MCF 10A (cell line): ENCODE data around the gene C2orf81. TPM values are rescaled to one million over a fixed set of nuclear protein-coding genes. Genes with fewer than 3 reads are reported as not detected.
"Not testable (repeated sequence)": the region's sequence is repeated elsewhere in the genome, so short reads cannot be mapped to it uniquely, and the experiment has no call there.

ENCODE experiments used
- Bru-seq: library from RNA; stranded (reverse); fragments of 400-500 nt; gene quantifications from one replicate; lab custom pipeline; 2021; lab: Mats Ljungman, UMichigan
- BruChase-seq, 2 experiments: library from RNA; stranded (reverse); fragments of 400-500 nt; gene quantifications; one replicate each; lab custom pipeline; 2021; lab: Mats Ljungman, UMichigan
- BruUV-seq: library from RNA; stranded (reverse); fragments of 400-500 nt; replicated peaks from 2 replicates; lab custom pipeline; 2021; lab: Mats Ljungman, UMichigan
- CTCF ChIA-PET: fragments of 300-600 bp; sonication (Branson Sonifier 250); formaldehyde crosslinking; extraction: SDS; loops from one replicate; lab custom pipeline; 2021; ENCODE audit warnings: antibody characterized with exemption, inconsistent platforms; lab: Yijun Ruan, JAX
- POLR2A ChIA-PET: fragments of 300-600, 350-650 bp; sonication (Branson Sonifier 250); formaldehyde crosslinking; extraction: SDS; loops from one replicate; lab custom pipeline; 2020; ENCODE audit warnings: antibody characterized with exemption, inconsistent platforms; lab: Yijun Ruan, JAX
- DNase-seq: peaks from one replicate; pipeline ENCODE4 v3.0.0-alpha.2; 2018; ENCODE audit not compliant: unreplicated experiment
- H3K27ac Mint-ChIP-seq: one replicate; pipeline ENCODE4 v1.8.0; 2022; ENCODE audit warnings: mild to moderate bottlenecking, low read depth, mixed read lengths; ENCODE audit not compliant: unreplicated experiment
- H3K27me3 Mint-ChIP-seq: one replicate; pipeline ENCODE4 v1.8.0; 2022; ENCODE audit warnings: mixed read lengths; ENCODE audit not compliant: insufficient read depth, unreplicated experiment
- H3K36me3 Mint-ChIP-seq: one replicate; pipeline ENCODE4 v1.8.0; 2022; ENCODE audit warnings: mild to moderate bottlenecking, moderate library complexity, mixed read lengths; ENCODE audit not compliant: insufficient read depth, unreplicated experiment
- H3K4me1 Mint-ChIP-seq: one replicate; pipeline ENCODE4 v1.8.0; 2022; ENCODE audit warnings: mixed read lengths; ENCODE audit not compliant: insufficient read depth, unreplicated experiment
- H3K4me3 Mint-ChIP-seq: one replicate; pipeline ENCODE4 v1.8.0; 2022; ENCODE audit warnings: mild to moderate bottlenecking, moderate library complexity, mixed read lengths; ENCODE audit not compliant: unreplicated experiment
- H3K9me3 Mint-ChIP-seq: one replicate; pipeline ENCODE4 v1.8.0; 2022; ENCODE audit warnings: mixed read lengths; ENCODE audit not compliant: unreplicated experiment
- intact Hi-C: fragments of 100-400 bp; cut with micrococcal nuclease; formaldehyde crosslinking; loops from 2 replicates; pipeline ENCODE4 v1.14.1; 2022
- long read RNA-seq: library from polyadenylated mRNA; stranded (forward); transcript quantifications from one replicate; pipeline ENCODE4 v2.0.0, GENCODE V29; 2022
- total RNA-seq: library from RNA; stranded (reverse); gene quantifications from 2 replicates; pipeline ENCODE4 v1.2.3, GENCODE V29; 2022
- TF ChIP-seq, protein P1 (sequence below): fragments of 200-600 bp; IDR thresholded peaks from one replicate; pipeline ENCODE4 v1.8.0; 2022; ENCODE audit warnings: antibody characterized with exemption, mild to moderate bottlenecking; ENCODE audit not compliant: unreplicated experiment

The C2orf81 gene
- total RNA-seq (4.3 and 5.6 TPM in 2 replicates), Bru-seq, nascent RNA (percentile 28 among the genes with signal in this experiment), BruChase-seq, experiment 1, labeled RNA remaining after a 6-hour chase (percentile 51 among the genes with signal in this experiment), BruChase-seq, experiment 2, labeled RNA remaining after a 2-hour chase (percentile 50 among the genes with signal in this experiment)
- long read RNA-seq, partial matches to known transcripts, result 0 of 2 reads
- long read RNA-seq, other reads (novel, unspliced or antisense), result 1 of 2 reads

DNA sequence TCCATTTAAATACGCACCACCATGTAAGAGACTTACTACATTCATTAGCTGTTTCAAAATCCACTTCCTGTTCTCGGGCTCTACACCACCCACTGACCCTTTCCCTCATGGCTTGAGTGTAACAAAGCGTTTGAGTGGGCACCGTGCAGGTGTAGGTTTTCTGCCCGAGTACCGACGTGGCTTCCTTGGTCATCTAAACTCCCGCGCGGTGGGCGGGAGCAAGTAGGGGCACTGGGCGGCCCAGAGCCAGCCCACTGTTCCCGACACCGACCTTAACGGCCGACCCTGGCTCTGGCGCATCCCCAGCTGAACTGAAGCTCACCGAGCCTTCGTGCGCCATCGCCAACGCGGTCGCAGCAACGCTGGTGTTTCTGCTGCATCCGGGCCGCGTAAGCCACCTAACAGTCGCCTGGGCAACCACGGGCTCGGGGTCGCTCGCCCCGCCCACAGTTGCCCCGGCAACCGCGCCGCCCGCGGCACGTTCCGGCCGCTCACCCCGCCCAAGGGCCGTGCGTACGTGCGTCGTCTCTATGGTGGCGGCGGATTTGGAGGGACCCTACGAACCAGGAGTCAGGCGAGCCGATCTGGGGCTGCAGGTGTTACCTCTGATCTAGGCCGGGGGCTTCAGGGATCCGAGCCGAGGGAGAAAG, at the start of gene C2orf81, which contains the start of gene WDR54:
Gene C2orf81, minus strand, starts transcription at position 399 of the 650 bp plus-strand sequence. Its CDS starts 59 bp downstream, at position 340.
Gene WDR54, plus strand, starts transcription at position 510 of the 650 bp plus-strand sequence. CDS start 424 bp downstream, outside the sequence.
- BruUV-seq, result no TSS peak
- peak; percentile 78 for DNase-seq
- H3K4me1 Mint-ChIP-seq, result peaks cover 33% of the 10 kb centered on the region
- intact Hi-C loops, result no loop called here
- no peaks in the 10 kb centered on the region for H3K27me3 Mint-ChIP-seq
- ChIA-PET POLR2A (interaction anchor here (0.6 to 3.7 kb wide), 12 partner anchors 9 to 684 kb away, joined by 3 to 29 read pairs (median 4); partner anchors contain the start of genes AUP1, HTRA2, INO80B and MRPL53), CTCF (interaction anchor here (0.7 to 1.3 kb wide), 4 partner anchors 17 to 53 kb away, joined by 3 read pairs; no protein-coding TSS in a partner anchor)
- TF ChIP-seq, protein P1, sequence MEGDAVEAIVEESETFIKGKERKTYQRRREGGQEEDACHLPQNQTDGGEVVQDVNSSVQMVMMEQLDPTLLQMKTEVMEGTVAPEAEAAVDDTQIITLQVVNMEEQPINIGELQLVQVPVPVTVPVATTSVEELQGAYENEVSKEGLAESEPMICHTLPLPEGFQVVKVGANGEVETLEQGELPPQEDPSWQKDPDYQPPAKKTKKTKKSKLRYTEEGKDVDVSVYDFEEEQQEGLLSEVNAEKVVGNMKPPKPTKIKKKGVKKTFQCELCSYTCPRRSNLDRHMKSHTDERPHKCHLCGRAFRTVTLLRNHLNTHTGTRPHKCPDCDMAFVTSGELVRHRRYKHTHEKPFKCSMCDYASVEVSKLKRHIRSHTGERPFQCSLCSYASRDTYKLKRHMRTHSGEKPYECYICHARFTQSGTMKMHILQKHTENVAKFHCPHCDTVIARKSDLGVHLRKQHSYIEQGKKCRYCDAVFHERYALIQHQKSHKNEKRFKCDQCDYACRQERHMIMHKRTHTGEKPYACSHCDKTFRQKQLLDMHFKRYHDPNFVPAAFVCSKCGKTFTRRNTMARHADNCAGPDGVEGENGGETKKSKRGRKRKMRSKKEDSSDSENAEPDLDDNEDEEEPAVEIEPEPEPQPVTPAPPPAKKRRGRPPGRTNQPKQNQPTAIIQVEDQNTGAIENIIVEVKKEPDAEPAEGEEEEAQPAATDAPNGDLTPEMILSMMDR, result no peak
- no peaks in the 10 kb centered on the region for H3K9me3 Mint-ChIP-seq
- H3K36me3 Mint-ChIP-seq, result peaks cover 33% of the 10 kb centered on the region
- H3K4me3 Mint-ChIP-seq, result peak within 1 kb of the TSS; percentile 87
- peak within 1 kb of the TSS; percentile 82 for H3K27ac Mint-ChIP-seq

DNA sequence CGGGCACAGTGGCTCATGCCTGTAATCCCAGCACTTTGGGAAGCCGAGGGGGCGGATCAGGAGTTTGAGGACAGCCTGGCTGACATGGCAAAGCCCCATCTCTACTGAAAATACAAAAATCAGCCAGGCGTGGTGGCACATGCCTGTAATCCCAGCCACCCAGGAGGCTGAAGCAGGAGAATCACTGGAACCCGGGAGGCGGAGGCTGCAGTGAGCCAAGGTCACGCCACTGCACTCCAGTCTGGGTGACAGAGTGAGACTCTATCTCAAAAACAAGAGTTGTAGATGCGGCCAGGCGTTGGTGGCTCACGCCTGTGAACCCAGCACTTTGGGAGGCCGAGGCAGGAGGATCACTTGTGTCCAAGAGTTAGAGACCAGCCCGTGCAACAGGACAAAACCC, 49.3 kb upstream of the C2orf81 start:
- CTCF ChIA-PET, result interaction anchor here (0.6 kb wide), 1 partner anchor 9 kb away, joined by 5 read pairs; no protein-coding TSS in a partner anchor
- BruUV-seq, intact Hi-C loops, H3K27me3 Mint-ChIP-seq, H3K27ac Mint-ChIP-seq, H3K4me1 Mint-ChIP-seq, H3K9me3 Mint-ChIP-seq, DNase-seq: not testable (repeated sequence)
- POLR2A ChIA-PET, result interaction anchor here (1.1 to 5.7 kb wide), 3 partner anchors 11 to 61 kb away, joined by 3 to 84 read pairs (median 54); partner anchors contain the start of genes CCDC142, INO80B, TTC31 and WBP1
- Mint-ChIP-seq H3K36me3 (peaks cover 30% of the 10 kb centered on the region), H3K4me3 (peak overlapping the region; percentile 58)

DNA sequence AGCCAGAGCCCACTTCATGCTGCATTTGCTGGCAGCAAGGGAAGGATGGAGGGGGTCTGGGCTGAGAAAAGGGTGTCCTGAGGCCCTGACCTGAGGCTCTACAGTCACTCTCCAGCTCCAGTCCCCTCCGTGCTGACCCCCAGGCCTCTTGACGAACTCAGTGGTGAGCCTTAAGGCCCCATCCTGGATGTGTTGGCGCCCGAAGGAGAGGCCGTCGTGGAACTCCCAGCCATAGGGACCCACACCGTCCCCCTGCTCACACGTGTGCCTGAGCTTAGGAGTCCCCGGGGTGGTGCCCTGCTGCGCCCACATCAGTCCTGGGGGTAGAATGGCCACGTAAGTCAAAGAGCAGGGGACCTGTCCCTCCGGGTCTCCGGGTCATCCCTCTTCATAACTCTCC, 43.0 kb upstream of the C2orf81 start:
- peaks cover 14% of the 10 kb centered on the region for H3K4me1 Mint-ChIP-seq
- peak overlapping the region; percentile 97 for H3K27ac Mint-ChIP-seq
- ChIA-PET POLR2A (interaction anchor here (0.6 to 2.8 kb wide), 10 partner anchors 8 to 121 kb away, joined by 3 to 20 read pairs (median 4); partner anchors contain the start of genes AUP1, CCDC142, HTRA2 and INO80B), CTCF (interaction anchor here (0.6 to 1.6 kb wide), 7 partner anchors 10 to 227 kb away, joined by 3 to 5 read pairs (median 3); partner anchors contain the start of genes AUP1 and HTRA2)
- peak overlapping the region; percentile 95 for H3K4me3 Mint-ChIP-seq
- intact Hi-C loops, result no loop called here
- TF ChIP-seq, protein P1, result no peak
- H3K36me3 Mint-ChIP-seq, result peaks cover 35% of the 10 kb centered on the region
- no TSS peak for BruUV-seq
- no peaks in the 10 kb centered on the region for H3K27me3 Mint-ChIP-seq
- no peaks in the 10 kb centered on the region for H3K9me3 Mint-ChIP-seq
- DNase-seq, result no peak

DNA sequence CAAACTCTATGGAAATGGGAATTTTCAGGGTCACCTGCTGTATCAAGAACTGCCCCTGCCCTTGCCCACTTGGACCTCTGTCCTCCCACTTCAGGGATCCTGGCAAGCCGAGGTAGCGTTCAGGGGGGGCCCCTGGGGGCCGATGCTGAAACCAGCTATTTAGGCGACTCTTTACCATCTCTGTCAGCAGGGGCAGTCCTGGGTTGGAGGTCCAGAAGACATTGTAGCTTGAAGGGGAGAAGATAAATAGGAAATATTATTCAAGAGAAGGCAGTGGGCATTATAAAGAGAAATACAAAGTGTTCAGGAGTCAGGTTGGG, 41.3 kb upstream of the C2orf81 start:
- BruUV-seq, result no TSS peak
- ChIA-PET POLR2A (interaction anchor here (0.6 to 1.2 kb wide), 2 partner anchors 17 to 726 kb away, joined by 3 read pairs; partner anchors contain the start of gene TPRKB), CTCF (interaction anchor here (0.5 to 1.0 kb wide), 2 partner anchors 20 to 124 kb away, joined by 3 to 4 read pairs; partner anchors contain the start of genes CCDC142 and TTC31)
- no peaks in the 10 kb centered on the region for H3K27me3 Mint-ChIP-seq
- no peak for DNase-seq
- intact Hi-C loops, result no loop called here
- TF ChIP-seq, protein P1, result no peak
- peaks cover 17% of the 10 kb centered on the region for H3K4me1 Mint-ChIP-seq
- no peak overlapping the region for H3K27ac Mint-ChIP-seq
- H3K9me3 Mint-ChIP-seq, result no peaks in the 10 kb centered on the region
- peaks cover 51% of the 10 kb centered on the region for H3K36me3 Mint-ChIP-seq
- peak overlapping the region; percentile 95 for H3K4me3 Mint-ChIP-seq
